ENCODE data around the gene RRP7A. TPM values are rescaled to one million over a fixed set of nuclear protein-coding genes. Genes with fewer than 3 reads are reported as not detected.
"Not testable (repeated sequence)": the region's sequence is repeated elsewhere in the genome, so short reads cannot be mapped to it uniquely, and the experiment has no call there.

RRP7A gene
- total and polyA plus RNA-seq, 10 of the 15 experiments (the other 5 are each of a cell fraction or from before 2014, with no cell fraction given) = 2.9 to 114 (median 43.8) TPM

- CTCF ChIA-PET = no interaction called here
- H3K27ac ChIP-seq (ENCODE audit: control insufficient read depth, insufficient read depth) = no peak overlapping the region
- H4K20me1 ChIP-seq (ENCODE audit: control insufficient read depth, insufficient read depth) = no peaks in the 10 kb centered on the region
- no peak overlapping the region for H3K9ac ChIP-seq (ENCODE audit: control insufficient read depth, insufficient read depth, low read length)
- TF ChIP-seq PML (IDR thresholded peaks at IDR 0.05; ENCODE audit: low read length) (0 out of 2 replicates have a peak, but pooled peaks have one; percentile 9), TAF1 (IDR thresholded peaks at IDR 0.05; ENCODE audit: borderline replicate concordance, low read depth, low read length) (no peak), FOXK2 (IDR thresholded peaks at IDR 0.05) (no peak), DPF2 (IDR thresholded peaks at IDR 0.05) (no peak), POLR2A (IDR thresholded peaks at IDR 0.05; ENCODE audit: low read depth, low read length) (peak; percentile 53; the same call in 1 of the 2 replicates)
- no peak overlapping the region for H3K4me2 ChIP-seq (ENCODE audit: control insufficient read depth, insufficient read depth)
- SMC1A ChIA-PET (ENCODE audit: uncharacterized antibody, unreplicated experiment) = no interaction called here
- no peak for DNase-seq (ENCODE audit: low read depth, low spot score)
- POLR2A ChIA-PET = no interaction called here
- no peak overlapping the region for H3K4me3 ChIP-seq
- FAIRE-seq = no peak
- no peaks in the 10 kb centered on the region for H3K27me3 ChIP-seq (replicated peaks in 1 of 2; ENCODE audit: control insufficient read depth in 2 of 2, insufficient read depth in 2 of 2, low read length in 1 of 2)
- in situ Hi-C loops (cut with MboI) (no loop called here), intact Hi-C loops (cut with micrococcal nuclease; ENCODE audit: unreplicated experiment) (no loop called here)
- H3K4me1 ChIP-seq (ENCODE audit: control insufficient read depth, insufficient read depth, low read length) = no peaks in the 10 kb centered on the region
- WGBS (ENCODE audit: insufficient coverage, insufficient replicate concordance, low lambda C conversion rate, missing lambda C conversion rate) = 62% methylated on average over 13 of the region's 15 CpGs
- no peak overlapping the region for H2AFZ ChIP-seq (ENCODE audit: control insufficient read depth, low read depth, low read length)
- no peak for ATAC-seq
- H3K9me3 ChIP-seq (replicated peaks; ENCODE audit: control insufficient read depth, insufficient read depth, low read length) = no peaks in the 10 kb centered on the region
- RAD21 ChIA-PET (ENCODE audit: unreplicated experiment) = no interaction called here
- no TSS peak for BruUV-seq (replicated peaks)
- H3K36me3 ChIP-seq (ENCODE audit: control insufficient read depth in 2 of 2, insufficient read depth in 2 of 2, low read length in 1 of 2) = peaks cover 0 to 6% of the 10 kb centered on the region in 2 experiments; a peak in 2 of 4 replicates
- no peaks in the 10 kb centered on the region for H3K79me2 ChIP-seq (ENCODE audit: control insufficient read depth, insufficient read depth, low read length)
Measured at GRCh38 chr22:42509548-42509947, 10.0 kb downstream of the RRP7A start.

DNA sequence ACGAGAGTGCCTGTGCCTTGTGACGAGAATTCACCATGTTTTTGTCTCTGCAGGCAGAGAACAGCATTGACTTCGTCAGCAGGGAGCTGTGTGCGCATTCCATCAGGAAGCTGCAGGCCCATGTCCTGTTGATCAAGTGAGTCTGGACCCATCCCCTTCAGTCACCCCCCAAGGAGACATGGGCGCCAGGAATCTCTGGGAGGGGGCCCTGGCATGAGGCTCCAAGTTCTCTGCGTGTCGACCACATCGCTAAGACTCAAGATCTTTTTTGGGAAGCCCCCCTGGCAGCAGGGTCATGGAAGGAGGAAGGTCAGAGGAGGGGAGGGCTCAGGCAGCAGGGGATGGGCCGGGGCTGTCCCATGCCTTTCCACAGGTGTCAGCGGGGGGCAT is 10.6 kb downstream of the RRP7A start:
- intact Hi-C loops (cut with micrococcal nuclease; ENCODE audit: unreplicated experiment); POLR2A ChIA-PET; in situ Hi-C loops (cut with MboI): not testable (repeated sequence)

GRCh38 chr22:42508327-42508974 is 11.1 kb downstream of the RRP7A start:
- intact Hi-C loops (cut with micrococcal nuclease; ENCODE audit: unreplicated experiment); H3K4me1 ChIP-seq (ENCODE audit: control insufficient read depth, insufficient read depth, low read length); H4K20me1 ChIP-seq (ENCODE audit: control insufficient read depth, insufficient read depth); in situ Hi-C loops (cut with MboI); SMC1A ChIA-PET (ENCODE audit: uncharacterized antibody, unreplicated experiment); CTCF ChIA-PET; H3K4me2 ChIP-seq (ENCODE audit: control insufficient read depth, insufficient read depth); FAIRE-seq; H3K4me3 ChIP-seq; H3K9me3 ChIP-seq (replicated peaks; ENCODE audit: control insufficient read depth, insufficient read depth, low read length); ATAC-seq; RAD21 ChIA-PET (ENCODE audit: unreplicated experiment); H3K79me2 ChIP-seq (ENCODE audit: control insufficient read depth, insufficient read depth, low read length); DNase-seq (ENCODE audit: low read depth, low spot score); H2AFZ ChIP-seq (ENCODE audit: control insufficient read depth, low read depth, low read length); H3K36me3 ChIP-seq (ENCODE audit: control insufficient read depth in 2 of 2, insufficient read depth in 2 of 2, low read length in 1 of 2); BruUV-seq (replicated peaks); H3K9ac ChIP-seq (ENCODE audit: control insufficient read depth, insufficient read depth, low read length); H3K27ac ChIP-seq (ENCODE audit: control insufficient read depth, insufficient read depth); POLR2A ChIA-PET; H3K27me3 ChIP-seq (replicated peaks in 1 of 2; ENCODE audit: control insufficient read depth in 2 of 2, insufficient read depth in 2 of 2, low read length in 1 of 2): not testable (repeated sequence)
- 75% methylated on average over 11 of the region's 11 CpGs for WGBS (ENCODE audit: insufficient coverage, insufficient replicate concordance, low lambda C conversion rate, missing lambda C conversion rate)

More for the DNA sequence above, 10.6 kb downstream of the RRP7A start:
- BruUV-seq (replicated peaks); DNase-seq (ENCODE audit: low read depth, low spot score); H3K4me1 ChIP-seq (ENCODE audit: control insufficient read depth, insufficient read depth, low read length); H3K79me2 ChIP-seq (ENCODE audit: control insufficient read depth, insufficient read depth, low read length); H3K4me3 ChIP-seq; CTCF ChIA-PET; ATAC-seq; SMC1A ChIA-PET (ENCODE audit: uncharacterized antibody, unreplicated experiment); H2AFZ ChIP-seq (ENCODE audit: control insufficient read depth, low read depth, low read length); RAD21 ChIA-PET (ENCODE audit: unreplicated experiment); H4K20me1 ChIP-seq (ENCODE audit: control insufficient read depth, insufficient read depth); H3K4me2 ChIP-seq (ENCODE audit: control insufficient read depth, insufficient read depth); H3K27ac ChIP-seq (ENCODE audit: control insufficient read depth, insufficient read depth); H3K27me3 ChIP-seq (replicated peaks in 1 of 2; ENCODE audit: control insufficient read depth in 2 of 2, insufficient read depth in 2 of 2, low read length in 1 of 2); H3K9me3 ChIP-seq (replicated peaks; ENCODE audit: control insufficient read depth, insufficient read depth, low read length); H3K9ac ChIP-seq (ENCODE audit: control insufficient read depth, insufficient read depth, low read length); H3K36me3 ChIP-seq (ENCODE audit: control insufficient read depth in 2 of 2, insufficient read depth in 2 of 2, low read length in 1 of 2): not testable (repeated sequence)
- peak; percentile 13 for FAIRE-seq
- WGBS (ENCODE audit: insufficient coverage, insufficient replicate concordance, low lambda C conversion rate, missing lambda C conversion rate) = 71% methylated on average over 8 of the region's 10 CpGs
